A673 (cell line): Measurements from ENCODE around the gene BRD7. TPM values are rescaled to one million over a fixed set of nuclear protein-coding genes. Genes with fewer than 3 reads are reported as not detected.

Source experiments
- BruUV-seq: library from RNA; stranded (reverse); fragments of 400-500 nt; replicated peaks from 2 replicates; lab custom pipeline; 2021; lab: Mats Ljungman, UMichigan
- CTCF ChIA-PET: fragments of 300-600 bp; sonication (Branson Sonifier 250); formaldehyde crosslinking; loops from one replicate; lab custom pipeline; 2022; ENCODE audit warnings: antibody characterized with exemption; lab: Charles Lee
- POLR2A ChIA-PET: fragments of 300-600 bp; sonication (Branson Sonifier 250); formaldehyde crosslinking; loops from one replicate; lab custom pipeline; 2022; ENCODE audit warnings: antibody characterized with exemption; ENCODE audit not compliant: low non-redundant PET; lab: Charles Lee
- DNase-seq: peaks from one replicate; pipeline ENCODE4 v3.0.0-alpha.2; 2015; ENCODE audit warnings: low spot score
- H3K27ac ChIP-seq: fragments of 200-600 bp; sonication (generic); 2 replicates; pipeline ENCODE4 v1.5.1; 2016; ENCODE audit warnings: mixed run types, low read depth, mild to moderate bottlenecking, mixed read lengths, antibody characterized with exemption, low read length; ENCODE audit not compliant: poor library complexity, severe bottlenecking
- H3K27me3 ChIP-seq: fragments of 200-600 bp; sonication (generic); replicated peaks from 2 replicates; pipeline ENCODE4 v1.6.1; 2017; ENCODE audit warnings: mixed run types, low read depth, mild to moderate bottlenecking, mixed read lengths, antibody characterized with exemption, low read length; ENCODE audit not compliant: insufficient read depth, poor library complexity
- H3K36me3 ChIP-seq: fragments of 200-600 bp; sonication (generic); 2 replicates; pipeline ENCODE4 v1.6.1; 2016; ENCODE audit warnings: mixed run types, mild to moderate bottlenecking, mixed read lengths, antibody characterized with exemption, low read length; ENCODE audit not compliant: insufficient read depth, poor library complexity, severe bottlenecking
- H3K4me1 ChIP-seq: fragments of 200-600 bp; sonication (generic); 2 replicates; pipeline ENCODE4 v1.6.1; 2017; ENCODE audit warnings: mixed run types, mild to moderate bottlenecking, mixed read lengths, antibody characterized with exemption, low read length; ENCODE audit not compliant: insufficient read depth, poor library complexity, severe bottlenecking
- H3K4me3 ChIP-seq: fragments of 200-600 bp; sonication (generic); 2 replicates; pipeline ENCODE4 v1.5.1; 2016; ENCODE audit warnings: low read depth, mixed run types, mild to moderate bottlenecking, mixed read lengths, low read length; ENCODE audit not compliant: poor library complexity, severe bottlenecking
- H3K9me3 ChIP-seq: fragments of 200-600 bp; sonication (generic); 2 replicates; pipeline ENCODE4 v1.6.1; 2016; ENCODE audit warnings: mixed run types, low read depth, mild to moderate bottlenecking, mixed read lengths, antibody characterized with exemption, low read length; ENCODE audit not compliant: poor library complexity, severe bottlenecking
- EZH2 ChIP-seq: fragments of 200-600 bp; sonication (generic); IDR thresholded peaks from 2 replicates; pipeline ENCODE4 v1.6.1; 2017; ENCODE audit warnings: borderline replicate concordance, low read depth, mild to moderate bottlenecking, mixed read lengths, antibody characterized with exemption, low read length; ENCODE audit not compliant: poor library complexity, severe bottlenecking
- intact Hi-C: fragments of 100-400 bp; cut with micrococcal nuclease; formaldehyde crosslinking; loops from one replicate; pipeline ENCODE4 v1.10.0; 2022; ENCODE audit not compliant: unreplicated experiment
- total RNA-seq: library from RNA; stranded (reverse); gene quantifications from 2 replicates; pipeline ENCODE4 v1.2.3, GENCODE V29; 2021
- TF ChIP-seq, protein P1 (sequence below): fragments of 300-800, 200-600 bp; sonication (generic); conservative IDR thresholded peaks from 2 replicates; pipeline ENCODE4 v1.5.1; 2017; ENCODE audit warnings: low read depth, mild to moderate bottlenecking, antibody characterized with exemption, low read length, moderate library complexity, mixed read lengths

BRD7 gene
- total RNA-seq, 1 experiment from 2014 or later, result 93.0 TPM

DNA sequence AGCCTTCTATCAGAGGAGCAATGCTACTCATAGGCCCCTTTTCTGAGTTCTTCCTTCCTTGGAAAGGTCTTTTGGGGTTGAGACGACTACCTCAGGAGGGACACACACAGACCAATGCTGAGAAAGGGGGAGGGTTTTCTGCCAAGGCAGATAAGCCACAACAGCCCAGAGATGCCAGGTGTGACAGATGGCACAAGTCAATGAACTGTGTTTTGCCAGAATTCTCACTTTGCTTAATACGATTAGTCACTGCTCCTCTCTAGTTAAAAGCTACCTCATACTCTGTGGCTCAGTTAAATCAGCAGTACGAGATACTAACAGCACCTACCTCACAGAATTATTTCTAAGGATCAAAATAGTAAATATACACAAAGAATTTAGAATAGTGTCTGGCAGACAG is 8.0 kb downstream of the BRD7 start:
- no peak for TF ChIP-seq EZH2
- TF ChIP-seq, protein P1, sequence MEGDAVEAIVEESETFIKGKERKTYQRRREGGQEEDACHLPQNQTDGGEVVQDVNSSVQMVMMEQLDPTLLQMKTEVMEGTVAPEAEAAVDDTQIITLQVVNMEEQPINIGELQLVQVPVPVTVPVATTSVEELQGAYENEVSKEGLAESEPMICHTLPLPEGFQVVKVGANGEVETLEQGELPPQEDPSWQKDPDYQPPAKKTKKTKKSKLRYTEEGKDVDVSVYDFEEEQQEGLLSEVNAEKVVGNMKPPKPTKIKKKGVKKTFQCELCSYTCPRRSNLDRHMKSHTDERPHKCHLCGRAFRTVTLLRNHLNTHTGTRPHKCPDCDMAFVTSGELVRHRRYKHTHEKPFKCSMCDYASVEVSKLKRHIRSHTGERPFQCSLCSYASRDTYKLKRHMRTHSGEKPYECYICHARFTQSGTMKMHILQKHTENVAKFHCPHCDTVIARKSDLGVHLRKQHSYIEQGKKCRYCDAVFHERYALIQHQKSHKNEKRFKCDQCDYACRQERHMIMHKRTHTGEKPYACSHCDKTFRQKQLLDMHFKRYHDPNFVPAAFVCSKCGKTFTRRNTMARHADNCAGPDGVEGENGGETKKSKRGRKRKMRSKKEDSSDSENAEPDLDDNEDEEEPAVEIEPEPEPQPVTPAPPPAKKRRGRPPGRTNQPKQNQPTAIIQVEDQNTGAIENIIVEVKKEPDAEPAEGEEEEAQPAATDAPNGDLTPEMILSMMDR, result no peak
- intact Hi-C loops, result loop anchor here (10.0 kb wide), 1 partner anchor 304 kb away; no protein-coding TSS in a partner anchor
- H3K4me3 ChIP-seq, result no peak overlapping the region
- H3K27me3 ChIP-seq, result no peaks in the 10 kb centered on the region
- no peak for DNase-seq
- H3K4me1 ChIP-seq, result no peaks in the 10 kb centered on the region
- ChIA-PET CTCF (no interaction called here), POLR2A (no interaction called here)
- no peak overlapping the region for H3K27ac ChIP-seq
- peaks cover 69% of the 10 kb centered on the region for H3K36me3 ChIP-seq
- H3K9me3 ChIP-seq, result no peaks in the 10 kb centered on the region
- no TSS peak for BruUV-seq

DNA sequence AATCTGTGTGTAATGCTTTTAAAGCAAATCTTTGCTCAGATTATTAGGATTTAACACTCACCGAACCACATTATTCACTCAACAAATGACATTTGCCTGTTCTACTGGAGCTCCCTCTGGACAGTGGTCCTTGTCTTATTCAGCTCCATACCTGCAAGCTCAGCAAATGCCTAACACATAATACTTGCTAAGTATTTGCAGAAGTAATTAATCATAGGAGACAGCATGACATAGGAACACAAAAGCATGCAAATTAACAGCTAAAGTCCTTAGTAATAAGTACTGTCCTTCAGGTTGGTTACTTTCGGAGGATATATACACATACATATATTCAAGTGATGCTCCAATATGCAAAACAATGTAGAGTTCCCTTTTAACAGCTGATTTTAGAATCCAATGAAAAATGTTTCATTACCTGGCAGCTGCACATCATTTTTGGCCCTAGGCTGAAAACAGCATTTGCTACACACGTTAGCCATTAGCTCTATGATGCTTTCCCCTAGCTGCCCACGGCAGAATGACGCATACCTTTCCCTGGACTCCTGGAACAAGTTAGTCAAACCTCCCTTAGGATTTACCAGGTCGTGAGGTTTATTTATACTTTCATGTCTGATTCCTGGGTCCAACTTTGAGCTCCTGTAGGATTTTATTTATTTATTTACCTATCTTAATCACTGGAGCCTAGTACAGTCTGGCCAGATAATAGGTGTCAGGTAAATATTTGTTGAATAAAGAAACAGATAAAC is 8.6 kb downstream of the BRD7 start:
- peaks cover 69% of the 10 kb centered on the region for H3K36me3 ChIP-seq
- no peaks in the 10 kb centered on the region for H3K9me3 ChIP-seq
- no peaks in the 10 kb centered on the region for H3K27me3 ChIP-seq
- H3K4me1 ChIP-seq, result no peaks in the 10 kb centered on the region
- BruUV-seq, result no TSS peak
- DNase-seq, result no peak
- H3K27ac ChIP-seq, result no peak overlapping the region
- intact Hi-C loops, result loop anchor here (10.0 kb wide), 1 partner anchor 305 kb away; no protein-coding TSS in a partner anchor
- ChIA-PET CTCF (no interaction called here), POLR2A (no interaction called here)
- no peak overlapping the region for H3K4me3 ChIP-seq
- no peak for TF ChIP-seq EZH2
- TF ChIP-seq, protein P1, result no peak

- Histone ChIP-seq H3K27ac (no peak overlapping the region), H3K4me1 (no peaks in the 10 kb centered on the region), H3K36me3 (peaks cover 66% of the 10 kb centered on the region), H3K27me3 (no peaks in the 10 kb centered on the region), H3K4me3 (no peak overlapping the region), H3K9me3 (no peaks in the 10 kb centered on the region)
- ChIA-PET POLR2A (no interaction called here), CTCF (no interaction called here)
- DNase-seq, result no peak
- intact Hi-C loops, result loop anchor here (10.0 kb wide), 2 partner anchors 305 to 335 kb away; partner anchors contain the start of gene CNEP1R1
- no peak for TF ChIP-seq EZH2
- TF ChIP-seq, protein P1, result no peak
- no TSS peak for BruUV-seq
Observed at GRCh38 chr16:50359626-50360025, 9.2 kb downstream of the BRD7 start.
